Measurements from ENCODE around the gene SLC8A2.

The SLC8A2 gene

DNA sequence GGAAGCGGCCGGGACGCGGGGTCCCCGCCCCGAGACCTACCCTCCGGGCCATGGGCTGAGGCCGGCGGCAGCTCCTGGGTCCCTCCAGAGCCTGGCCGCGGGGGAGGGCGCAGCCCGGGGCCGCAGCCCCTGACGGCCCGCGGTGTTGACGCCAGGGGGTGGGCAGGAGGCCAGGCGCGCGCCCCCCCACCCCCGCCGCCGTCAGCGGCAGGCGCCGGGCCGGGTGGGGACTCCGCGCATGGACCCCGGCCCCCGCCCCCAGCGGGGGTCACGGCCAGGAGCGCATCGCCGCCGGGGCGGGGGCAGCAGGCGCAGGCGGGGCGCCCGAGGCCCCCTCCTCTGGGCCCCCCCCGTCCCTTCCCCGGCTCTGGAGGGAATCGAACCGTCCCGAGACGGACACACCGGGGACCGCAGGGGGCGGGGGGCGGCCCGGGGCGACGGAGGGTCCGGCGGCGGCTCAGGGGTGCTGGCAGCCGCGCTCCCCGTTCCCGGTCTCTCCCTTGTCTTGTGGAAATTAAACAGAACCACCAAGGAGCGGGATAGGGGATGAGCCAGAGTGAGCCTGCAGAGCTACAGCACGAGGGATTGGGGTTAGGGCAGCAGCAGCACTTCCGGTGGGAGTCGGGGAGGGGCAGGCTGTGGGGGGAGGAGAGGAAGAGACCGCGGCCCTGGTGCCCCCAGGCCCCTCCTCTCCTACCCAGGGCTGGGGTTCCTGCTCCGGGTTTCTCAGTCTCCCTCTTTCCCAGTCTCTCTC is 52.5 kb downstream of the SLC8A2 start, which contains the start of gene MEIS3:
MEIS3 (minus strand) TSS at position 498 of the 754 bp plus-strand sequence; CDS start at position 52, 446 bp downstream.
- TF ChIP-seq, protein P1, sequence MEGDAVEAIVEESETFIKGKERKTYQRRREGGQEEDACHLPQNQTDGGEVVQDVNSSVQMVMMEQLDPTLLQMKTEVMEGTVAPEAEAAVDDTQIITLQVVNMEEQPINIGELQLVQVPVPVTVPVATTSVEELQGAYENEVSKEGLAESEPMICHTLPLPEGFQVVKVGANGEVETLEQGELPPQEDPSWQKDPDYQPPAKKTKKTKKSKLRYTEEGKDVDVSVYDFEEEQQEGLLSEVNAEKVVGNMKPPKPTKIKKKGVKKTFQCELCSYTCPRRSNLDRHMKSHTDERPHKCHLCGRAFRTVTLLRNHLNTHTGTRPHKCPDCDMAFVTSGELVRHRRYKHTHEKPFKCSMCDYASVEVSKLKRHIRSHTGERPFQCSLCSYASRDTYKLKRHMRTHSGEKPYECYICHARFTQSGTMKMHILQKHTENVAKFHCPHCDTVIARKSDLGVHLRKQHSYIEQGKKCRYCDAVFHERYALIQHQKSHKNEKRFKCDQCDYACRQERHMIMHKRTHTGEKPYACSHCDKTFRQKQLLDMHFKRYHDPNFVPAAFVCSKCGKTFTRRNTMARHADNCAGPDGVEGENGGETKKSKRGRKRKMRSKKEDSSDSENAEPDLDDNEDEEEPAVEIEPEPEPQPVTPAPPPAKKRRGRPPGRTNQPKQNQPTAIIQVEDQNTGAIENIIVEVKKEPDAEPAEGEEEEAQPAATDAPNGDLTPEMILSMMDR (IDR thresholded peaks at IDR 0.05; ENCODE audit: control insufficient read depth, extremely low read depth, insufficient read depth) = no peak
- DNase-seq (ENCODE audit: low read depth) = no peak
- H3K4me3 ChIP-seq (ENCODE audit: low read depth, low read length) = no peak within 1 kb of the TSS

DNA sequence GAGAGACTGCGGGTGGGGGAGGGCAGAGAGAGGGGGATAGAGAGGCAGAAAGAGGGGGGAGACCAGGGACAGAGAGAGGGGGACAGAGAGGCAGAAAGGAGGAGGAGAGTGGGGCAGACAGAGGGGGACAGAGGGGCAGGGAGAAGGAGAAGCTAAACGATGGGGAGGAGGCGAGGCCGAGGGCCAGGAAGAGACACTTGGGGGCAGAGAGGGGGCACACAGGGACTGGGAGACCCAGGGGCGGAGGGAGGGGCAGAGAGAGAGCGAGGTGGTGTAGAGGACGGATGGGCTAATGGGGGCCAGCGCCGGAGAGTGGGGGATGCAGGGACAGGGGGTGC is 53.0 kb downstream of the SLC8A2 start:
- H3K4me3 ChIP-seq (ENCODE audit: low read depth, low read length) = no peak overlapping the region
- no peak for DNase-seq (ENCODE audit: low read depth)
- TF ChIP-seq, protein P1 (IDR thresholded peaks at IDR 0.05; ENCODE audit: control insufficient read depth, extremely low read depth, insufficient read depth) = no peak

- DNase-seq (ENCODE audit: low read depth) = no peak
- TF ChIP-seq, protein P1 (IDR thresholded peaks at IDR 0.05; ENCODE audit: control insufficient read depth, extremely low read depth, insufficient read depth) = no peak
- no peak overlapping the region for H3K4me3 ChIP-seq (ENCODE audit: low read depth, low read length)
Observed at GRCh38 chr19:47417746-47418691, 53.7 kb downstream of the SLC8A2 start.

GRCh38 chr19:47417107-47417745 is 54.5 kb downstream of the SLC8A2 start:
- no peak for DNase-seq (ENCODE audit: low read depth)
- TF ChIP-seq, protein P1 (IDR thresholded peaks at IDR 0.05; ENCODE audit: control insufficient read depth, extremely low read depth, insufficient read depth) = no peak
- no peak overlapping the region for H3K4me3 ChIP-seq (ENCODE audit: low read depth, low read length)

DNA sequence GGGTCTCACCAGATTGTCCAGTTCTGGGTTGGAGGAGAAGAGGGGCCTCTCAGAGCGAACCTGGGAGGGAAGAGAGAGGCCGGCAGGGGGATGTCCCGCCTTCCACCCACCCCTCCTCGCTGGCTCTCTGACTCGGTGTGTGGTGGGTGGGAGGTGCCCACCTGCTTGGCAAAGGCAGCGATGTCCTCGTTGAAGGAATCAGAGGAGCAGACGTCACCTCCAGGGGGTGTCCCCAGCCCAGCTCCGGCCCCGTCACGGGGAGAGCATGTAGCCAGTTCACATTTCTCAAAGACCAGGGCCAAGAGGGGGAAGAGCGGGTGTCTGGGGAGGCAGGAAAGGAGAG is 55.1 kb downstream of the SLC8A2 start:
- DNase-seq (ENCODE audit: low read depth) = no peak
- no peak overlapping the region for H3K4me3 ChIP-seq (ENCODE audit: low read depth, low read length)
- TF ChIP-seq, protein P1 (IDR thresholded peaks at IDR 0.05; ENCODE audit: control insufficient read depth, extremely low read depth, insufficient read depth) = no peak

DNA sequence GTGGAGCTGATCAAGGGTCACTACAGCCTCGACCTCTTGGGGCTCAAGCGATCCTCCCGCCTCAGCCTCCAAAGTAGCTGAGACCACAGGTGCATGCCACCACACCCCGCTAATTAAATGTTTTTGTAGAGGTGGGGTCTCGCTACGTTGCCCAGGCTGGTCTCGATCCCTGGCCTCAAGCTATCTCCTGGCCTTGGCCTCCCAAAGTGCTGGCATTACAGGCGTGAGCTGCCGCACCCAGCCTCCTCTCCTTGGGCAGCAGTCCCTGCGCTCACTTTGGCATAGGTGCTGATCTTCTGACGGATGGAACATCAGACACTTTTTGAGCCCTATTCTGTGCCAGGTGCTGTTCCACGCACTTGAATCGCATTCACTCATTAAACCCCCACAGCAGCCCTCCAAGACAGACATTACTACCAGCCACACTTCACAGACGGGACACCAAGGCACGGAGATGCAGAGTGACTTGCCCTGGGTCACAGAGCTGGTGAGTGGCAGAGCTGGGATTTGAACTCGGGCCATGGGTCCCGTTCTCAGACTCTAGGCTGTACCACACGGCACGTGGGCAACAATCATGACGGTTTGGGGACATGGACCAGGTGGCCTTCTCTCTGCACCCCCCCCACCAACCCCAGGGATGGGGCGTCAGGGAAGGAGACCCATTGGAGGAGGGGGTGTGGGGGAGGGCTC is 55.6 kb downstream of the SLC8A2 start:
- DNase-seq (ENCODE audit: low read depth) = no peak
- TF ChIP-seq, protein P1 (IDR thresholded peaks at IDR 0.05; ENCODE audit: control insufficient read depth, extremely low read depth, insufficient read depth) = no peak
- H3K4me3 ChIP-seq (ENCODE audit: low read depth, low read length) = no peak overlapping the region
